Measurements from ENCODE around the gene RAD23B. TPM values are rescaled to one million over a fixed set of nuclear protein-coding genes. Genes with fewer than 3 reads are reported as not detected.
A peak's percentile ranks its signal among the peaks of the same experiment; 100 is the strongest.

Gene RAD23B
- total RNA-seq, 1 experiment from 2014 or later, result 222 TPM

- ChIA-PET CTCF (interaction anchor here (1.5 kb wide), 1 partner anchor 53 kb away, joined by 4 read pairs; no protein-coding TSS in a partner anchor), POLR2A (interaction anchor here (0.8 to 1.0 kb wide), 2 partner anchors 468 to 1309 kb away, joined by 3 to 5 read pairs; no protein-coding TSS in a partner anchor)
- H3K9me3 Mint-ChIP-seq (ENCODE audit: unreplicated experiment), result no peaks in the 10 kb centered on the region
- BruUV-seq (replicated peaks), result no TSS peak
- intact Hi-C loops (cut with micrococcal nuclease), result loop anchor here (5.0 kb wide), 1 partner anchor 39 kb away; the partner anchor contains the start of gene RAD23B
- H3K4me3 Mint-ChIP-seq (ENCODE audit: unreplicated experiment), result no peak overlapping the region
- no peak for TF ChIP-seq CTCF (IDR thresholded peaks at IDR 0.05; ENCODE audit: unreplicated experiment)
- DNase-seq (ENCODE audit: unreplicated experiment), result peak; percentile 87
- no peaks in the 10 kb centered on the region for H3K27me3 Mint-ChIP-seq (ENCODE audit: insufficient read depth, unreplicated experiment)
- H3K36me3 Mint-ChIP-seq (ENCODE audit: insufficient read depth, unreplicated experiment), result peaks cover 3% of the 10 kb centered on the region
- peaks cover 24% of the 10 kb centered on the region for H3K4me1 Mint-ChIP-seq (ENCODE audit: insufficient read depth, unreplicated experiment)
- H3K27ac Mint-ChIP-seq (ENCODE audit: low read depth, unreplicated experiment), result peak overlapping the region; percentile 38
These were observed 39.3 kb upstream of the RAD23B start for GRCh38 chr9:107243742-107244141.

DNA sequence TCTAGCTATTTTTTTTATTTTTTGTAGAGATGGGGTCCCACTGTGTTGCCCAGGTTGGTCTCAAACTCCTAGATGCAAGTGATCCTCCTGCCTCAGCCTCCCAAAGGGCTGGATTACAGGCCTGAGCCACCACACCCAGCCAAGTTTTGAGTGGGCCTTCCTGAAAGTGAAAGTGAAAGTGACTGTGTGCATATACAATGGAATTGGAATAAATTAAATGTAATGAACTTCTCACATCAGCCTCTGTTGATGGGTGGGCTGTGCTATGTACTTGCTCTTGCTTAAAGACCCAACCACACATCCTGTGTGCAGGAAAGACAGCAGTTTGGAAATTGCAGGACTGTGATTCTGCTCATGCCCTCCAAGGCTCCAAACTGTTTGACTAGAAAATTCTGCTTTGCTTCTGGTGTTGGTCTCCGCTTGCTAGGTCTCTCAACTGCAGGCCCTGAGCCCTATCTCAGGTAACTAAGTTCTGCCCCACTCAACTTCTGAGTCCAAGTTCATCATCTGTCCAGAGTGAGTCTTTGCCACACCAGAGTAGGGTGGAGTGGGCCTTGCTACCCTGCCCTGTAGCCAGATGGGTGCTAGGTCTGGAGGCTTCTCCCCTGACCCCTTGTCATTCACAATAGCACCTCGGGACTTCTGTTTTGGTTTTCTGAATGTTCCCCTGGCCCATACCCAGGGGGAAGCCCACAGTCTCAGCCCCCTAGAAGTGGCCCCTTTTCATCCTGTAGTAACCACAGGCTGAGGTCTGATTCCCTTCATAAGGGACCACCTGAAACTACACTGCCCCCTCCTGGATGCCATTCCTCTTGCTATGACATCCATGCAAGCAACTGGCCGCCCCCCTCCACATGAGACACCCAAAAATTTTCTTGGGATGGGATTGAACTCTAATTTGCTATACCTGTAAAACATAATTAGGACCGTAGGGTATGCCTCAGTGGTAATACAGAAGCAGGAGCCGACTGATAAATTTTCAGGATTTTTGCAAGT is 36.5 kb upstream of the RAD23B start:
- H3K4me1 Mint-ChIP-seq (ENCODE audit: insufficient read depth, unreplicated experiment), result peaks cover 29% of the 10 kb centered on the region
- intact Hi-C loops (cut with micrococcal nuclease), result no loop called here
- H3K27me3 Mint-ChIP-seq (ENCODE audit: insufficient read depth, unreplicated experiment), result no peaks in the 10 kb centered on the region
- H3K4me3 Mint-ChIP-seq (ENCODE audit: unreplicated experiment), result no peak overlapping the region
- ChIA-PET POLR2A (interaction anchor here (1.1 kb wide), 1 partner anchor 23 kb away, joined by 4 read pairs; no protein-coding TSS in a partner anchor), CTCF (interaction anchor here (0.6 kb wide), 1 partner anchor 77 kb away, joined by 3 read pairs; no protein-coding TSS in a partner anchor)
- TF ChIP-seq CTCF (IDR thresholded peaks at IDR 0.05; ENCODE audit: unreplicated experiment), result no peak
- BruUV-seq (replicated peaks), result no TSS peak
- peaks cover 4% of the 10 kb centered on the region for H3K36me3 Mint-ChIP-seq (ENCODE audit: insufficient read depth, unreplicated experiment)
- DNase-seq (ENCODE audit: unreplicated experiment), result no peak
- no peak overlapping the region for H3K27ac Mint-ChIP-seq (ENCODE audit: low read depth, unreplicated experiment)
- H3K9me3 Mint-ChIP-seq (ENCODE audit: unreplicated experiment), result no peaks in the 10 kb centered on the region

GRCh38 chr9:107248714-107249113 is 34.4 kb upstream of the RAD23B start:
- Mint-ChIP-seq H3K4me3 (ENCODE audit: unreplicated experiment) (no peak overlapping the region), H3K36me3 (ENCODE audit: insufficient read depth, unreplicated experiment) (peaks cover 4% of the 10 kb centered on the region), H3K9me3 (ENCODE audit: unreplicated experiment) (no peaks in the 10 kb centered on the region), H3K27ac (ENCODE audit: low read depth, unreplicated experiment) (peak overlapping the region; percentile 33), H3K27me3 (ENCODE audit: insufficient read depth, unreplicated experiment) (no peaks in the 10 kb centered on the region), H3K4me1 (ENCODE audit: insufficient read depth, unreplicated experiment) (peaks cover 18% of the 10 kb centered on the region)
- intact Hi-C loops (cut with micrococcal nuclease), result no loop called here
- TF ChIP-seq CTCF (IDR thresholded peaks at IDR 0.05; ENCODE audit: unreplicated experiment), result no peak
- no TSS peak for BruUV-seq (replicated peaks)
- CTCF ChIA-PET, result interaction anchor here (1.0 kb wide), 1 partner anchor 9 kb away, joined by 3 read pairs; no protein-coding TSS in a partner anchor
- no peak for DNase-seq (ENCODE audit: unreplicated experiment)
- POLR2A ChIA-PET, result interaction anchor here (0.7 to 1.4 kb wide), 3 partner anchors 13 to 336 kb away, joined by 3 to 4 read pairs (median 4); partner anchors contain the start of gene RAD23B

DNA sequence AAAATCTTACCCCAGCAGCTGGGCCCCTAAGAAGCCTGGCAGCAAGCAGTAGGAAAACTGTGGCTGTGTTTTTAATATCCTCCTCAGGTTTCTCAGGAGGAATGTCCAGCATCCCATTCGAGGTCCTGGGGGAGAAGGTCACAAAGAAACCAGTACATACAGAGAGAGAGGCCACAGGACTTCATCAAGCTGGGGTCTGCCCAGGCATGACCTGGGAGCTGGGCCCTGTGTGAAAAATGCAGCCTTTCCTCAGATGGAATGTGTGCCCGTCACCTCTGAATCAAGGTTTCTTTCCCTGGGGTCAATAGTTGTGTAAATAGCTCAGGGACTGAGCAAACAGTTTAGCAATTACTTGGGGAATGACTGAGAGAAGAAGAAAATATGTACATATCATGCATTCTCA is 33.9 kb upstream of the RAD23B start:
- Mint-ChIP-seq H3K27ac (ENCODE audit: low read depth, unreplicated experiment) (peak overlapping the region; percentile 33), H3K27me3 (ENCODE audit: insufficient read depth, unreplicated experiment) (no peaks in the 10 kb centered on the region), H3K9me3 (ENCODE audit: unreplicated experiment) (no peaks in the 10 kb centered on the region), H3K36me3 (ENCODE audit: insufficient read depth, unreplicated experiment) (peaks cover 4% of the 10 kb centered on the region), H3K4me1 (ENCODE audit: insufficient read depth, unreplicated experiment) (peaks cover 14% of the 10 kb centered on the region), H3K4me3 (ENCODE audit: unreplicated experiment) (no peak overlapping the region)
- BruUV-seq (replicated peaks), result no TSS peak
- no peak for TF ChIP-seq CTCF (IDR thresholded peaks at IDR 0.05; ENCODE audit: unreplicated experiment)
- ChIA-PET CTCF (interaction anchor here (0.6 to 1.0 kb wide), 2 partner anchors 10 to 38 kb away, joined by 3 to 4 read pairs; no protein-coding TSS in a partner anchor), POLR2A (interaction anchor here (0.7 to 1.4 kb wide), 3 partner anchors 13 to 336 kb away, joined by 3 to 4 read pairs (median 4); partner anchors contain the start of gene RAD23B)
- peak; percentile 41 for DNase-seq (ENCODE audit: unreplicated experiment)
- intact Hi-C loops (cut with micrococcal nuclease), result no loop called here

Measured in MCF 10A (cell line).